Endothelial cell of umbilical vein (primary cell): ENCODE measurements around the gene ATP13A5.

Experiments used
- CTCF ChIP-seq, 2 donors: IDR thresholded peaks; 1 replicate in 1 of 2; 2 replicates in 1 of 2; pipeline ENCODE4 v1.5.1; 2011; ENCODE audit warnings: low read length in 2 of 2, mild to moderate bottlenecking in 2 of 2, moderate library complexity in 2 of 2, control low read depth in 1 of 2, inconsistent platforms in 1 of 2, low read depth in 1 of 2; ENCODE audit not compliant: insufficient read depth in 1 of 2; ENCODE audit errors: extremely low read depth in 1 of 2
- EZH2 ChIP-seq: IDR thresholded peaks from 2 replicates; pipeline ENCODE4 v1.6.1; 2012; ENCODE audit warnings: borderline replicate concordance, low read depth, mild to moderate bottlenecking, moderate library complexity, low read length, inconsistent platforms; ENCODE audit not compliant: severe bottlenecking
- FOS ChIP-seq: IDR thresholded peaks from 2 replicates; pipeline ENCODE4 v1.6.1; 2011; ENCODE audit warnings: mild to moderate bottlenecking, low read length, moderate library complexity, borderline replicate concordance; ENCODE audit not compliant: insufficient read depth
- GATA2 ChIP-seq: IDR thresholded peaks from 2 replicates; pipeline ENCODE4 v1.7.0; 2011; ENCODE audit warnings: low read depth, mild to moderate bottlenecking, moderate library complexity, mixed read lengths, low read length; ENCODE audit not compliant: insufficient read length, insufficient read depth
- JUN ChIP-seq: IDR thresholded peaks from 2 replicates; pipeline ENCODE4 v1.6.1; 2011; ENCODE audit warnings: borderline replicate concordance, low read depth; ENCODE audit not compliant: insufficient read length, insufficient read depth
- MYC ChIP-seq: IDR thresholded peaks from one replicate; pipeline ENCODE4 v1.6.1; 2011; ENCODE audit warnings: mild to moderate bottlenecking, low read depth, low read length
- POLR2A ChIP-seq: IDR thresholded peaks from 2 replicates; pipeline ENCODE4 v1.6.1; 2012; ENCODE audit warnings: low read depth, mild to moderate bottlenecking, control low read depth, low read length
- POLR2AphosphoS5 ChIP-seq: IDR thresholded peaks from 2 replicates; pipeline ENCODE4 v1.6.1; 2012; ENCODE audit warnings: low read depth, mild to moderate bottlenecking, control low read depth, low read length, moderate library complexity; ENCODE audit not compliant: insufficient read depth
- TF ChIP-seq, protein P1 (sequence below): IDR thresholded peaks from 2 replicates; pipeline ENCODE4 v1.6.1; 2011; ENCODE audit not compliant: insufficient read depth, insufficient read length

GRCh38 chr3:193314161-193314560 lies 64.4 kb downstream of the ATP13A5 start:
- TF ChIP-seq POLR2A (no peak), POLR2AphosphoS5 (no peak), CTCF (IDR thresholded peaks at IDR 0.05; ENCODE audit: extremely low read depth in 1 of 2, insufficient read depth in 1 of 2, low read depth in 1 of 2, low read length in 2 of 2) (no peak), MYC (no peak), EZH2 (no peak), JUN (no peak), GATA2 (no peak), FOS (no peak)
- TF ChIP-seq, protein P1, sequence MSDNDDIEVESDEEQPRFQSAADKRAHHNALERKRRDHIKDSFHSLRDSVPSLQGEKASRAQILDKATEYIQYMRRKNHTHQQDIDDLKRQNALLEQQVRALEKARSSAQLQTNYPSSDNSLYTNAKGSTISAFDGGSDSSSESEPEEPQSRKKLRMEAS = no peak
